T-helper 9 cell (primary cell): Measurements from ENCODE around the gene API5.
"Not testable (repeated sequence)": the region's sequence is repeated elsewhere in the genome, so short reads cannot be mapped to it uniquely, and the experiment has no call there.

Experiments
- DNase-seq: peaks from one replicate; pipeline ENCODE4 v3.0.0-alpha.2; 2020
- total RNA-seq, 2 donors: gene quantifications; one replicate each; lab custom pipeline; 2026; lab: John Stamatoyannopoulos, UW

The API5 gene
- total RNA-seq: 80.1 to 162 reads per million in 2 donors

GRCh38 chr11:43311791-43312607, at the start of gene API5:
API5 (plus strand) TSS chr11:43311996; CDS start chr11:43312128, 132 bp downstream.
- DNase-seq: peak; percentile 85

GRCh38 chr11:43267856-43268580, 43.8 kb upstream of the API5 start:
- DNase-seq: no peak

GRCh38 chr11:43268786-43269185, 43.0 kb upstream of the API5 start:
- no peak for DNase-seq

GRCh38 chr11:43269254-43269918, 42.4 kb upstream of the API5 start:
- no peak for DNase-seq

GRCh38 chr11:43270468-43270867, 41.3 kb upstream of the API5 start:
- no peak for DNase-seq

- DNase-seq: no peak
These were observed 33.4 kb upstream of the API5 start for GRCh38 chr11:43278193-43278956.

- peak; percentile 24 for DNase-seq
These were observed 29.0 kb upstream of the API5 start for GRCh38 chr11:43282607-43283440.

GRCh38 chr11:43285826-43286225, 26.0 kb upstream of the API5 start:
- DNase-seq: no peak

- DNase-seq: no peak
These were observed 22.4 kb upstream of the API5 start for GRCh38 chr11:43289368-43289767.

GRCh38 chr11:43298397-43298796, 13.4 kb upstream of the API5 start:
- no peak for DNase-seq

GRCh38 chr11:43315966-43316365, 4.2 kb downstream of the API5 start:
- DNase-seq: no peak

- DNase-seq: no peak
These were observed 4.7 kb downstream of the API5 start for GRCh38 chr11:43316451-43316850.

- DNase-seq: no peak
These were observed 16.2 kb downstream of the API5 start for GRCh38 chr11:43327987-43328386.

- DNase-seq: no peak
These were observed 16.7 kb downstream of the API5 start for GRCh38 chr11:43328482-43328881.

- DNase-seq: no peak
These were observed 29.4 kb downstream of the API5 start for GRCh38 chr11:43341159-43341558.

GRCh38 chr11:43351426-43351825, 39.6 kb downstream of the API5 start:
- not testable (repeated sequence) for DNase-seq

GRCh38 chr11:43354311-43354710, 42.5 kb downstream of the API5 start:
- no peak for DNase-seq

GRCh38 chr11:43356336-43356735, 44.5 kb downstream of the API5 start:
- no peak for DNase-seq

- no peak for DNase-seq
These were observed 46.5 kb downstream of the API5 start for GRCh38 chr11:43358279-43358800.

GRCh38 chr11:43358801-43359421, 47.1 kb downstream of the API5 start, which contains the start of gene TTC17:
TTC17 (plus strand) TSS chr11:43358920; CDS start chr11:43358955, 35 bp downstream.
- DNase-seq: peak; percentile 87

GRCh38 chr11:43359422-43359818, 47.6 kb downstream of the API5 start:
- no peak for DNase-seq
